ENCODE data around the gene ANXA11. TPM values are rescaled to one million over a fixed set of nuclear protein-coding genes. Genes with fewer than 3 reads are reported as not detected.

The ANXA11 gene
- total and polyA plus RNA-seq, 9 of the 15 experiments (the other 6 are each of a cell fraction or from before 2014, with no cell fraction given) = 43.6 to 212 (median 109) TPM

GRCh38 chr10:80201608-80202141 is 3.7 kb downstream of the ANXA11 start:
- ATAC-seq (no peak), FAIRE-seq (peak; percentile 52), DNase-seq (ENCODE audit: extremely low read depth in 1 of 4, low spot score in 3 of 4) (peak in 2 of 4 experiments; percentile 52 to 71)
- Histone ChIP-seq H3K36me3 (ENCODE audit: control insufficient read depth, insufficient read depth, low read length) (peaks cover 22% of the 10 kb centered on the region), H3K9me1 (ENCODE audit: control insufficient read depth, insufficient read depth, low read length) (peaks cover 6% of the 10 kb centered on the region), H2AFZ (ENCODE audit: low read depth, low read length) (no peak overlapping the region), H3K4me2 (ENCODE audit: insufficient read depth, low read length) (peak overlapping the region; percentile 96), H3K27ac (ENCODE audit: extremely low read depth, low read depth, low read length) (peak overlapping the region; percentile 59; the same call in 2 of the 3 replicates), H3K9ac (ENCODE audit: insufficient read depth in 1 of 2, low read depth in 2 of 2, low read length in 2 of 2) (peak overlapping the region; percentile 37 to 69; a peak in 3 of 4 replicates), H4K20me1 (replicated peaks; ENCODE audit: control insufficient read depth, insufficient read depth, low read length) (peaks cover 37% of the 10 kb centered on the region), H3K9me3 (replicated peaks; ENCODE audit: control insufficient read depth, insufficient read depth, low read depth, low read length) (no peaks in the 10 kb centered on the region), H3K4me3 (no peak overlapping the region; the same call in 1 of the 2 replicates), H3K79me2 (ENCODE audit: control insufficient read depth, insufficient read depth, low read length) (peaks cover 95% of the 10 kb centered on the region), H3K4me1 (replicated peaks in 1 of 2; ENCODE audit: control insufficient read depth in 2 of 2, insufficient read depth in 2 of 2, low read length in 2 of 2) (peaks cover 55 to 63% of the 10 kb centered on the region in 2 experiments), H3K27me3 (ENCODE audit: control insufficient read depth in 2 of 2, insufficient read depth in 2 of 2, low read length in 2 of 2) (no peaks in the 10 kb centered on the region)
- BruUV-seq (replicated peaks) = no TSS peak
- ChIA-PET POLR2A (interaction anchor here (0.6 to 3.0 kb wide), 4 partner anchors 11 to 1823 kb away, joined by 3 to 14 read pairs (median 4); no protein-coding TSS in a partner anchor), CTCF (ENCODE audit: low intra/inter-chr PET ratio) (no interaction called here)
- WGBS (ENCODE audit: insufficient coverage, low coverage, missing lambda C conversion rate) = 6% methylated on average over 8 of the region's 8 CpGs
- in situ Hi-C loops (cut with MboI) (no loop called here), intact Hi-C loops (cut with micrococcal nuclease) (loop anchor here (2.0 kb wide), 1 partner anchor 39 kb away; no protein-coding TSS in a partner anchor)
- TF ChIP-seq ZNF224 (CRISPR knock-in tag; IDR thresholded peaks at IDR 0.05) (no peak), HDAC6 (IDR thresholded peaks at IDR 0.05; ENCODE audit: low read depth, low read length) (no peak), CCAR2 (IDR thresholded peaks at IDR 0.05; ENCODE audit: low read depth, low read length) (no peak), POLR2H (tag; IDR thresholded peaks at IDR 0.05; ENCODE audit: low read depth) (no peak), CCNT2 (IDR thresholded peaks at IDR 0.05; ENCODE audit: borderline replicate concordance, extremely low read depth, insufficient read length, low read depth, low read length) (no peak), E4F1 (CRISPR knock-in tag; IDR thresholded peaks at IDR 0.05; ENCODE audit: borderline replicate concordance) (no peak), ZNF717 (CRISPR knock-in tag; IDR thresholded peaks at IDR 0.05) (no peak), ZBTB40 (IDR thresholded peaks at IDR 0.05) (no peak), ZBTB40 (CRISPR knock-in tag; IDR thresholded peaks at IDR 0.05) (no peak), NRF1 (conservative IDR thresholded peaks at IDR 0.05 in 1 of 2, IDR thresholded peaks at IDR 0.05 in 1 of 2) (peak in 1 of 2 experiments; percentile 32; a peak in 1 of 4 replicates), KAT7 (CRISPR knock-in tag; IDR thresholded peaks at IDR 0.05; ENCODE audit: borderline replicate concordance) (no peak)

Measured in K562 (cell line).